Measurements from ENCODE around the gene TGOLN2. TPM values are rescaled to one million over a fixed set of nuclear protein-coding genes. Genes with fewer than 3 reads are reported as not detected.

The TGOLN2 gene
- total and polyA plus RNA-seq, 2 donors (not counting 3 experiments of a cell fraction or from before 2014, with no cell fraction given) = 112 to 140 TPM

- no peak overlapping the region for H3K4me3 ChIP-seq (replicated peaks in 1 of 3; ENCODE audit: insufficient read depth in 1 of 3, low read depth in 1 of 3, low read length in 3 of 3)
- H3K27ac ChIP-seq (ENCODE audit: insufficient read depth, low read depth, low read length) = no peak overlapping the region
- ChIA-PET POLR2A (no interaction called here), CTCF (interaction anchor here (0.8 to 1.3 kb wide), 2 partner anchors 22 to 37 kb away, joined by 3 read pairs; no protein-coding TSS in a partner anchor)
- H3K4me2 ChIP-seq (ENCODE audit: insufficient read depth, low read length) = no peak overlapping the region
- H4K20me1 ChIP-seq (replicated peaks; ENCODE audit: control insufficient read depth, extremely low read depth, insufficient read depth, low read length) = no peaks in the 10 kb centered on the region
- H3K36me3 ChIP-seq (ENCODE audit: control insufficient read depth in 2 of 2, extremely low read depth in 1 of 2, insufficient read depth in 2 of 2, low read length in 2 of 2) = no peaks in the 10 kb centered on the region
- no peaks in the 10 kb centered on the region for H3K27me3 ChIP-seq (ENCODE audit: control insufficient read depth in 2 of 2, insufficient read depth in 2 of 2, low read length in 2 of 2)
- DNase-seq (ENCODE audit: low read depth, low spot score) = no peak
- no peaks in the 10 kb centered on the region for H3K9me1 ChIP-seq (replicated peaks; ENCODE audit: control insufficient read depth, extremely low read depth, insufficient read depth, low read length)
- intact Hi-C loops (cut with micrococcal nuclease) = no loop called here
- H3K79me2 ChIP-seq (ENCODE audit: control insufficient read depth, insufficient read depth, low read length) = no peaks in the 10 kb centered on the region
- no peak overlapping the region for H2AFZ ChIP-seq (ENCODE audit: low read depth, low read length)
- no peak for TF ChIP-seq FOS (IDR thresholded peaks at IDR 0.05; ENCODE audit: borderline replicate concordance, insufficient read depth, low read length)
- TF ChIP-seq JUN (IDR thresholded peaks at IDR 0.05; ENCODE audit: borderline replicate concordance, insufficient read depth, insufficient read length, low read depth) = no peak
- TF ChIP-seq MYC (IDR thresholded peaks at IDR 0.05; ENCODE audit: low read depth, low read length) = no peak
- no peak for TF ChIP-seq GATA2 (IDR thresholded peaks at IDR 0.05; ENCODE audit: insufficient read depth, insufficient read length, low read depth, low read length)
- no peak for TF ChIP-seq CTCF (IDR thresholded peaks at IDR 0.05; ENCODE audit: extremely low read depth in 1 of 2, insufficient read depth in 1 of 2, low read depth in 1 of 2, low read length in 2 of 2)
- TF ChIP-seq MAX (IDR thresholded peaks at IDR 0.05; ENCODE audit: insufficient read depth, insufficient read length) = no peak
- TF ChIP-seq POLR2AphosphoS5 (IDR thresholded peaks at IDR 0.05; ENCODE audit: insufficient read depth, low read depth, low read length) = no peak
- TF ChIP-seq EZH2 (IDR thresholded peaks at IDR 0.05; ENCODE audit: borderline replicate concordance, low read depth, low read length, severe bottlenecking) = no peak
- no peak for TF ChIP-seq POLR2A (IDR thresholded peaks at IDR 0.05; ENCODE audit: low read depth, low read length)
- no peak for FAIRE-seq
- no TSS peak for BruUV-seq (replicated peaks)
- no peak overlapping the region for H3K9ac ChIP-seq (replicated peaks; ENCODE audit: extremely low read depth, insufficient read depth, low read length)
- no peaks in the 10 kb centered on the region for H3K4me1 ChIP-seq (ENCODE audit: control insufficient read depth, extremely low read depth, insufficient read depth, low read length)
- dilution Hi-C loops (cut with MboI; ENCODE audit: extremely low pct_ligation_motif_present, low sequenced_read_pairs) = no loop called here
- H3K9me3 ChIP-seq (replicated peaks; ENCODE audit: control insufficient read depth, insufficient read depth, low read length) = no peaks in the 10 kb centered on the region
Measured at GRCh38 chr2:85371045-85371444, 43.3 kb upstream of the TGOLN2 start.

Data from endothelial cell of umbilical vein (primary cell).